Keratinocyte (primary cell): ENCODE measurements around the gene CBFA2T3. TPM values are rescaled to one million over a fixed set of nuclear protein-coding genes. Genes with fewer than 3 reads are reported as not detected.

ENCODE experiments used
- DNase-seq: peaks from one replicate; pipeline ENCODE4 v3.0.0-alpha.2; 2011; ENCODE audit warnings: low read depth, missing footprints, low spot score
- FAIRE-seq: peaks from 2 replicates; lab custom pipeline; 2011; peaks lifted over from hg19 to GRCh38; lab: Jason Lieb, UNC
- H2AFZ ChIP-seq: 2 replicates; pipeline ENCODE4 v1.6.0; 2012; ENCODE audit warnings: low read length, control low read depth, inconsistent platforms; ENCODE audit not compliant: control insufficient read depth
- H3K27ac ChIP-seq: 2 replicates; pipeline ENCODE4 v1.5.1; 2011; ENCODE audit warnings: low read length; ENCODE audit not compliant: control insufficient read depth, insufficient read depth
- H3K27me3 ChIP-seq: 3 replicates; pipeline ENCODE4 v1.6.0; 2011; ENCODE audit warnings: low read length; ENCODE audit not compliant: control insufficient read depth, insufficient read depth; ENCODE audit errors: extremely low read depth
- H3K36me3 ChIP-seq, 2 experiments: 2 replicates in 1 of 2; 3 replicates in 1 of 2; pipeline ENCODE4 v1.5.1; 2011; ENCODE audit warnings: low read length in 2 of 2, mild to moderate bottlenecking in 1 of 2; ENCODE audit not compliant: control insufficient read depth in 2 of 2, insufficient read depth in 2 of 2; ENCODE audit errors: extremely low read depth in 1 of 2
- H3K4me1 ChIP-seq: 3 replicates; pipeline ENCODE4 v1.5.1; 2011; ENCODE audit warnings: low read length; ENCODE audit not compliant: control insufficient read depth, insufficient read depth; ENCODE audit errors: extremely low read depth
- H3K4me2 ChIP-seq: 3 replicates; pipeline ENCODE4 v1.6.0; 2011; ENCODE audit warnings: low read depth, low read length; ENCODE audit not compliant: control insufficient read depth, insufficient read depth; ENCODE audit errors: extremely low read depth
- H3K4me3 ChIP-seq, 3 experiments: fragments of 200-600 bp in 1 of 3; sonication (generic) in 1 of 3; 2 replicates in 2 of 3; 3 replicates in 1 of 3; pipeline ENCODE4 v1.5.1; 2011 to 2016; ENCODE audit warnings: low read length in 3 of 3, mild to moderate bottlenecking in 3 of 3, control low read depth in 2 of 3, inconsistent platforms in 1 of 3, low read depth in 1 of 3, mixed read lengths in 1 of 3, mixed run types in 1 of 3, moderate library complexity in 1 of 3; ENCODE audit not compliant: control insufficient read depth in 2 of 3, insufficient read depth in 2 of 3; ENCODE audit errors: extremely low read depth in 1 of 3
- H3K79me2 ChIP-seq: 2 replicates; pipeline ENCODE4 v1.6.0; 2012; ENCODE audit warnings: low read length; ENCODE audit not compliant: control insufficient read depth, insufficient read depth
- H3K9ac ChIP-seq: 3 replicates; pipeline ENCODE4 v1.6.0; 2011; ENCODE audit warnings: low read length; ENCODE audit not compliant: control insufficient read depth, insufficient read depth; ENCODE audit errors: extremely low read depth
- H3K9me1 ChIP-seq: 3 replicates; pipeline ENCODE4 v1.6.0; 2011; ENCODE audit warnings: low read length; ENCODE audit not compliant: control insufficient read depth, insufficient read depth; ENCODE audit errors: extremely low read depth
- H3K9me3 ChIP-seq: 2 replicates; pipeline ENCODE4 v1.5.1; 2012; ENCODE audit warnings: low read depth, low read length; ENCODE audit not compliant: control insufficient read depth
- H4K20me1 ChIP-seq: 3 replicates; pipeline ENCODE4 v1.6.0; 2011; ENCODE audit warnings: low read length; ENCODE audit not compliant: control insufficient read depth, insufficient read depth; ENCODE audit errors: extremely low read depth
- CTCF ChIP-seq, 3 experiments: IDR thresholded peaks in 1 of 3; conservative IDR thresholded peaks in 1 of 3; optimal IDR thresholded peaks in 1 of 3; 2 replicates in 2 of 3; 3 replicates in 1 of 3; pipeline versions ENCODE3 to v1.5.1; 2011; ENCODE audit warnings: low read length in 3 of 3, mild to moderate bottlenecking in 3 of 3, moderate library complexity in 2 of 3, control low read depth in 1 of 3, inconsistent platforms in 1 of 3; ENCODE audit not compliant: insufficient read depth in 2 of 3; ENCODE audit errors: extremely low read depth in 1 of 3
- EZH2 ChIP-seq: IDR thresholded peaks from one replicate; pipeline ENCODE4 v1.6.1; 2012; ENCODE audit warnings: inconsistent platforms, mild to moderate bottlenecking, low read length, moderate library complexity
- dilution Hi-C: fragments of 300-500 bp; cut with MboI; formaldehyde crosslinking; loops from one replicate; pipeline ENCODE4 v1.7.0; 2020; ENCODE audit warnings: low sequenced_read_pairs; ENCODE audit not compliant: extremely low pct_ligation_motif_present
- polyA plus RNA-seq, 5 experiments: library from polyadenylated mRNA; depleted of rRNA in 3 of 5; stranded (reverse) in 3 of 5; stranded (forward) in 1 of 5; unstranded in 1 of 5; fragments of >200 nt; gene quantifications; 1 replicate in 1 of 5; 2 replicates in 3 of 5; 3 replicates in 1 of 5; pipeline versions ENCODE4 v1.2.1 to v1.2.3, GENCODE V29; 2011 to 2012; ENCODE audit warnings: missing spikeins in 2 of 5, low read depth in 1 of 5, low replicate concordance in 1 of 5

CBFA2T3 gene
- polyA plus RNA-seq, 1 donor (not counting 4 experiments of a cell fraction or from before 2014, with no cell fraction given): 0.08 TPM

- H3K9me1 ChIP-seq: no peaks in the 10 kb centered on the region
- H3K79me2 ChIP-seq: no peaks in the 10 kb centered on the region
- H3K27ac ChIP-seq: no peak overlapping the region
- H3K4me1 ChIP-seq: no peaks in the 10 kb centered on the region
- no peak overlapping the region for H2AFZ ChIP-seq
- H3K9ac ChIP-seq: no peak overlapping the region
- no peak overlapping the region for H3K4me2 ChIP-seq
- H3K27me3 ChIP-seq: no peaks in the 10 kb centered on the region
- H3K36me3 ChIP-seq: peaks cover 0 to 21% of the 10 kb centered on the region in 2 experiments
- dilution Hi-C loops: no loop called here
- no peaks in the 10 kb centered on the region for H4K20me1 ChIP-seq
- no peak overlapping the region for H3K4me3 ChIP-seq
- TF ChIP-seq EZH2: no peak
- TF ChIP-seq CTCF (optimal IDR thresholded peaks at IDR 0.05 in 1 of 3, IDR thresholded peaks at IDR 0.05 in 1 of 3, conservative IDR thresholded peaks at IDR 0.05 in 1 of 3; ENCODE audit: extremely low read depth in 1 of 3, insufficient read depth in 2 of 3, low read length in 3 of 3): no peak
- no peak for FAIRE-seq
- no peak for DNase-seq
- no peaks in the 10 kb centered on the region for H3K9me3 ChIP-seq
Observed at GRCh38 chr16:88837806-88838205, 139.2 kb downstream of the CBFA2T3 start.

- Histone ChIP-seq H3K9me3 (no peaks in the 10 kb centered on the region), H3K9ac (no peak overlapping the region), H3K27me3 (no peaks in the 10 kb centered on the region), H3K9me1 (no peaks in the 10 kb centered on the region), H3K36me3 (peaks cover 0 to 21% of the 10 kb centered on the region in 2 experiments), H3K27ac (no peak overlapping the region), H4K20me1 (no peaks in the 10 kb centered on the region), H3K4me1 (no peaks in the 10 kb centered on the region), H2AFZ (no peak overlapping the region), H3K4me3 (no peak overlapping the region), H3K4me2 (no peak overlapping the region), H3K79me2 (no peaks in the 10 kb centered on the region)
- dilution Hi-C loops: no loop called here
- FAIRE-seq (no peak), DNase-seq (no peak)
- TF ChIP-seq EZH2 (no peak), CTCF (optimal IDR thresholded peaks at IDR 0.05 in 1 of 3, IDR thresholded peaks at IDR 0.05 in 1 of 3, conservative IDR thresholded peaks at IDR 0.05 in 1 of 3; ENCODE audit: extremely low read depth in 1 of 3, insufficient read depth in 2 of 3, low read length in 3 of 3) (no peak)
Observed at GRCh38 chr16:88836791-88837190, 140.2 kb downstream of the CBFA2T3 start.
